Gastroesophageal sphincter (tissue), 4 donors: ENCODE data around the gene KIF26B. TPM values are rescaled to one million over a fixed set of nuclear protein-coding genes. Genes with fewer than 3 reads are reported as not detected.

Experiments used
- ATAC-seq: fragments of 150-250 bp; one replicate; pipeline ENCODE4 v1.9.1; 2016; ENCODE audit warnings: mild to moderate bottlenecking, moderate library complexity
- H3K27ac ChIP-seq, 4 donors: fragments of 200-600 bp; sonication (generic) in 3 of 4; 1 replicate in 3 of 4; 2 replicates in 1 of 4; pipeline ENCODE4 v1.5.1; 2016 to 2019
- H3K27me3 ChIP-seq: fragments of 200-600 bp; sonication (generic); one replicate; pipeline ENCODE4 v1.5.1; 2019
- H3K36me3 ChIP-seq, 2 donors: fragments of 200-600 bp; sonication (generic); one replicate each; pipeline ENCODE4 v1.5.1; 2019; ENCODE audit warnings: control low read depth in 1 of 2
- H3K4me1 ChIP-seq, 3 donors: fragments of 200-600 bp; sonication (generic); 1 replicate in 2 of 3; 2 replicates in 1 of 3; pipeline ENCODE4 v1.5.1; 2016 to 2019; ENCODE audit warnings: control low read depth in 2 of 3
- H3K4me3 ChIP-seq, 2 donors: fragments of 200-600 bp; sonication (generic); one replicate each; pipeline ENCODE4 v1.5.1; 2019; ENCODE audit warnings: mild to moderate bottlenecking in 1 of 2, moderate library complexity in 1 of 2
- H3K9me3 ChIP-seq, 3 donors: fragments of 200-600 bp; sonication (generic); one replicate each; pipeline ENCODE4 v1.5.1; 2017 to 2019; ENCODE audit warnings: control low read depth in 2 of 3
- CTCF ChIP-seq, 4 experiments: fragments of 200-600 bp in 2 of 4; fragments of 450-650 bp in 2 of 4; sonication (generic) in 1 of 4; IDR thresholded peaks; one replicate each; pipeline ENCODE4 v1.5.1; 2017 to 2019; ENCODE audit warnings: antibody characterized with exemption in 4 of 4, mild to moderate bottlenecking in 2 of 4, moderate library complexity in 2 of 4
- EP300 ChIP-seq: sonication (generic); formaldehyde crosslinking; IDR thresholded peaks from one replicate; pipeline ENCODE4 v1.6.1; 2017; ENCODE audit warnings: antibody characterized with exemption, mild to moderate bottlenecking
- POLR2A ChIP-seq, 2 donors: fragments of 450-650 bp; IDR thresholded peaks; one replicate each; pipeline ENCODE4 v1.6.1; 2017; ENCODE audit warnings: antibody characterized with exemption in 2 of 2, mild to moderate bottlenecking in 2 of 2, moderate library complexity in 1 of 2
- POLR2AphosphoS5 ChIP-seq: sonication (generic); formaldehyde crosslinking; IDR thresholded peaks from one replicate; pipeline ENCODE4 v1.6.1; 2017; ENCODE audit warnings: antibody characterized with exemption
- WGBS, 2 donors: methylation state at CpG; one replicate each; pipeline ENCODE4 v1.1.5; 2018; ENCODE audit warnings: low coverage in 1 of 2; 5-methylcytosine and 5-hydroxymethylcytosine counted together
- total RNA-seq, 4 donors: library from RNA; depleted of rRNA; stranded (reverse); fragments of >200 nt; gene quantifications; one replicate each; pipeline ENCODE4 v1.1.0, GENCODE V29; 2016

The KIF26B gene
- total RNA-seq, 4 donors from 2014 or later, result 0.62 to 1.9 (median 0.97) TPM

GRCh38 chr1:245650441-245650960 lies 495.7 kb downstream of the KIF26B start:
- Histone ChIP-seq H3K4me1 (no peaks in the 10 kb centered on the region), H3K27ac (no peak overlapping the region), H3K9me3 (no peaks in the 10 kb centered on the region), H3K27me3 (no peaks in the 10 kb centered on the region), H3K36me3 (no peaks in the 10 kb centered on the region), H3K4me3 (no peak overlapping the region)
- no peak for ATAC-seq
- TF ChIP-seq POLR2AphosphoS5, result no peak
- no peak for TF ChIP-seq EP300
- no peak for TF ChIP-seq POLR2A (IDR thresholded peaks at IDR 0.05)
- TF ChIP-seq CTCF (IDR thresholded peaks at IDR 0.05), result no peak
- 92 to 94% methylated on average over 4 of the region's 7 CpGs for WGBS, 2 donors

- 20 to 60% methylated on average over 1 to 2 of the region's 3 CpGs for WGBS, 2 donors
- H3K4me1 ChIP-seq, result no peaks in the 10 kb centered on the region
- no peaks in the 10 kb centered on the region for H3K27me3 ChIP-seq
- no peaks in the 10 kb centered on the region for H3K9me3 ChIP-seq
- no peak for TF ChIP-seq POLR2AphosphoS5
- no peak overlapping the region for H3K27ac ChIP-seq
- H3K36me3 ChIP-seq, result no peaks in the 10 kb centered on the region
- no peak overlapping the region for H3K4me3 ChIP-seq
- no peak for ATAC-seq
Observed at GRCh38 chr1:245651093-245651492, 496.3 kb downstream of the KIF26B start.

GRCh38 chr1:245652116-245652515 lies 497.3 kb downstream of the KIF26B start:
- no peak overlapping the region for H3K27ac ChIP-seq
- WGBS, 2 donors, result 94 to 96% methylated on average over 4 of the region's 4 CpGs
- TF ChIP-seq CTCF (IDR thresholded peaks at IDR 0.05), result no peak
- H3K36me3 ChIP-seq, result no peaks in the 10 kb centered on the region
- no peaks in the 10 kb centered on the region for H3K4me1 ChIP-seq
- no peaks in the 10 kb centered on the region for H3K27me3 ChIP-seq
- H3K9me3 ChIP-seq, result no peaks in the 10 kb centered on the region
- H3K4me3 ChIP-seq, result no peak overlapping the region
- ATAC-seq, result no peak

- no peak for ATAC-seq
Observed at GRCh38 chr1:245652660-245653427, 498.1 kb downstream of the KIF26B start.

GRCh38 chr1:245654460-245655050 lies 499.8 kb downstream of the KIF26B start:
- TF ChIP-seq CTCF (IDR thresholded peaks at IDR 0.05), result no peak
- no peak for TF ChIP-seq EP300
- TF ChIP-seq POLR2AphosphoS5, result no peak
- no peak for TF ChIP-seq POLR2A (IDR thresholded peaks at IDR 0.05)
- ATAC-seq, result no peak

More at GRCh38 chr1:245652660-245653427, 498.1 kb downstream of the KIF26B start:
- no peak overlapping the region for H3K4me3 ChIP-seq
- TF ChIP-seq CTCF (IDR thresholded peaks at IDR 0.05) (no peak), POLR2AphosphoS5 (no peak), POLR2A (IDR thresholded peaks at IDR 0.05) (no peak), EP300 (no peak)
- no peaks in the 10 kb centered on the region for H3K27me3 ChIP-seq
- no peak overlapping the region for H3K27ac ChIP-seq
- WGBS, 2 donors, result 71 to 87% methylated on average over 11 to 15 of the region's 17 CpGs
- H3K4me1 ChIP-seq, result no peaks in the 10 kb centered on the region
- H3K9me3 ChIP-seq, result no peaks in the 10 kb centered on the region
- no peaks in the 10 kb centered on the region for H3K36me3 ChIP-seq

More at GRCh38 chr1:245654460-245655050, 499.8 kb downstream of the KIF26B start:
- H3K4me3 ChIP-seq, result no peak overlapping the region
- H3K27ac ChIP-seq, result no peak overlapping the region
- no peaks in the 10 kb centered on the region for H3K27me3 ChIP-seq
- WGBS, 2 donors, result 59 to 64% methylated on average over 3 to 5 of the region's 9 CpGs
- H3K4me1 ChIP-seq, result no peaks in the 10 kb centered on the region
- H3K9me3 ChIP-seq, result no peaks in the 10 kb centered on the region
- no peaks in the 10 kb centered on the region for H3K36me3 ChIP-seq
